Measurements from ENCODE around the gene RNFT2.
"Not testable (repeated sequence)": the region's sequence is repeated elsewhere in the genome, so short reads cannot be mapped to it uniquely, and the experiment has no call there.

- not testable (repeated sequence) for TF ChIP-seq CTCF, POLR2A (IDR thresholded peaks at IDR 0.05)
Observed at GRCh38 chr12:116754783-116755182, 16.7 kb downstream of the RNFT2 start.

Measured in Peyer's patch (tissue), 4 donors.